Measurements from ENCODE around the gene DMRTC2. TPM values are rescaled to one million over a fixed set of nuclear protein-coding genes. Genes with fewer than 3 reads are reported as not detected.

The DMRTC2 gene
- total and polyA plus RNA-seq, 9 of the 15 experiments (the other 6 are each of a cell fraction or from before 2014, with no cell fraction given), result 0.03 TPM; not detected in 8

DNA sequence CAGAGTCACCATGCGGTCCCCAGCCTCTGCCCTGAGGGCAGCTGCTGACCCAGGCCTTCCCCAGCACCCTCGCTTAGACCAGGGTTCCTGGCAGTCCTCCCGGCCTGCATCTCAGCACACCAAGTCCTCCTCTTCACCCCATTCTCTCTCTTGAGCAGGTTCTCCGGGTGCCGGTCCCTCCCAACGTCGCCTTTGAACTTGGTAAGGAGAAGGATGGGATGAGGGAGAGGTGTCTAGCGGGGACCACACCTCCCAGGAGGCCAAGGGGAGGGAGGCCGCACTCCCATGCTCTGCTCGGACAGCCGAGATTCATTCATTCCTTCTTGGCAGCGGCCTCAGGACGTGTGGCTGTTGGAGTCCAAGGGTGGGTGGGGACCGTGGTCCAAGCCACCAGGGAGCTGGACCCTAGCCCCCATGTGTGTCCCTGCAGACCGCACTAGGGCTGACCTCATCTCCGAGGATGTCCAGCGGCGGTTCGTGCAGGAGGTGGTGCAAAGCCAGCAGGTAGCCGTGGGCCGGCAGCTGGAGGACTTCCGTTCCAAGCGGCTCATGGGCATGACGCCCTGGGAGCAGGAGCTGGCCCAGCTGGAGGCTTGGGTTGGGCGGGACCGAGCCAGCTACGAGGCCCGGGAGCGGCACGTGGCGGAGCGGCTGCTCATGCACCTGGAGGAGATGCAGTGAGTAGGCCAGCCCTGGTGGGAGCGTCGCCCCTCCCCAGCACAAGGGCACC lies 47.5 kb downstream of the DMRTC2 start:
- intact Hi-C loops (cut with micrococcal nuclease) (no loop called here), in situ Hi-C loops (cut with MboI) (no loop called here)
- Histone ChIP-seq H3K9me1 (ENCODE audit: control insufficient read depth, insufficient read depth, low read length) (no peaks in the 10 kb centered on the region), H3K9me3 (replicated peaks; ENCODE audit: control insufficient read depth, insufficient read depth, low read depth, low read length) (no peaks in the 10 kb centered on the region), H2AFZ (ENCODE audit: low read depth, low read length) (no peak overlapping the region), H3K4me2 (ENCODE audit: insufficient read depth, low read length) (no peak overlapping the region), H3K9ac (ENCODE audit: insufficient read depth in 1 of 2, low read depth in 2 of 2, low read length in 2 of 2) (peak overlapping the region in 1 of 2 experiments; percentile 53; a peak in 2 of 4 replicates), H4K20me1 (replicated peaks; ENCODE audit: control insufficient read depth, insufficient read depth, low read length) (0 out of 2 replicates have a peak, but pooled peaks cover 4% of the 10 kb centered on the region), H3K79me2 (ENCODE audit: control insufficient read depth, insufficient read depth, low read length) (peaks cover 2% of the 10 kb centered on the region; the same call in 1 of the 3 replicates), H3K36me3 (ENCODE audit: control insufficient read depth, insufficient read depth, low read length) (peaks cover 75% of the 10 kb centered on the region; the same call in 2 of the 3 replicates), H3K4me3 (no peak overlapping the region), H3K4me1 (replicated peaks in 1 of 2; ENCODE audit: control insufficient read depth in 2 of 2, insufficient read depth in 2 of 2, low read length in 2 of 2) (peaks cover 0 to 25% of the 10 kb centered on the region in 2 experiments; a peak in 2 of 5 replicates), H3K27me3 (ENCODE audit: control insufficient read depth in 2 of 2, insufficient read depth in 2 of 2, low read length in 2 of 2) (no peaks in the 10 kb centered on the region), H3K27ac (ENCODE audit: extremely low read depth, low read depth, low read length) (no peak overlapping the region)
- TF ChIP-seq SUPT5H (IDR thresholded peaks at IDR 0.05) (0 out of 2 replicates have a peak, but pooled peaks have one; percentile 17), MTA2 (IDR thresholded peaks at IDR 0.05; ENCODE audit: low read depth) (no peak), ETV5 (CRISPR knock-in tag; IDR thresholded peaks at IDR 0.05; ENCODE audit: low read depth) (no peak), TAF7 (tag; IDR thresholded peaks at IDR 0.05) (no peak), RBFOX2 (IDR thresholded peaks at IDR 0.05; ENCODE audit: low read depth, low read length) (peak; percentile 55; the same call in 1 of the 2 replicates), ZNF316 (IDR thresholded peaks at IDR 0.05) (no peak), POLR2G (IDR thresholded peaks at IDR 0.05; ENCODE audit: low read depth, low read length) (peak; percentile 74)
- TF ChIP-seq, protein P1, sequence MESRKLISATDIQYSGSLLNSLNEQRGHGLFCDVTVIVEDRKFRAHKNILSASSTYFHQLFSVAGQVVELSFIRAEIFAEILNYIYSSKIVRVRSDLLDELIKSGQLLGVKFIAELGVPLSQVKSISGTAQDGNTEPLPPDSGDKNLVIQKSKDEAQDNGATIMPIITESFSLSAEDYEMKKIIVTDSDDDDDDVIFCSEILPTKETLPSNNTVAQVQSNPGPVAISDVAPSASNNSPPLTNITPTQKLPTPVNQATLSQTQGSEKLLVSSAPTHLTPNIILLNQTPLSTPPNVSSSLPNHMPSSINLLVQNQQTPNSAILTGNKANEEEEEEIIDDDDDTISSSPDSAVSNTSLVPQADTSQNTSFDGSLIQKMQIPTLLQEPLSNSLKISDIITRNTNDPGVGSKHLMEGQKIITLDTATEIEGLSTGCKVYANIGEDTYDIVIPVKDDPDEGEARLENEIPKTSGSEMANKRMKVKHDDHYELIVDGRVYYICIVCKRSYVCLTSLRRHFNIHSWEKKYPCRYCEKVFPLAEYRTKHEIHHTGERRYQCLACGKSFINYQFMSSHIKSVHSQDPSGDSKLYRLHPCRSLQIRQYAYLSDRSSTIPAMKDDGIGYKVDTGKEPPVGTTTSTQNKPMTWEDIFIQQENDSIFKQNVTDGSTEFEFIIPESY (CRISPR knock-in tag; IDR thresholded peaks at IDR 0.05), result peak; percentile 49; the same call in 1 of the 2 replicates
- TF ChIP-seq, protein P2, sequence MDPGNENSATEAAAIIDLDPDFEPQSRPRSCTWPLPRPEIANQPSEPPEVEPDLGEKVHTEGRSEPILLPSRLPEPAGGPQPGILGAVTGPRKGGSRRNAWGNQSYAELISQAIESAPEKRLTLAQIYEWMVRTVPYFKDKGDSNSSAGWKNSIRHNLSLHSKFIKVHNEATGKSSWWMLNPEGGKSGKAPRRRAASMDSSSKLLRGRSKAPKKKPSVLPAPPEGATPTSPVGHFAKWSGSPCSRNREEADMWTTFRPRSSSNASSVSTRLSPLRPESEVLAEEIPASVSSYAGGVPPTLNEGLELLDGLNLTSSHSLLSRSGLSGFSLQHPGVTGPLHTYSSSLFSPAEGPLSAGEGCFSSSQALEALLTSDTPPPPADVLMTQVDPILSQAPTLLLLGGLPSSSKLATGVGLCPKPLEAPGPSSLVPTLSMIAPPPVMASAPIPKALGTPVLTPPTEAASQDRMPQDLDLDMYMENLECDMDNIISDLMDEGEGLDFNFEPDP (CRISPR knock-in tag; IDR thresholded peaks at IDR 0.05), result no peak
- FAIRE-seq (no peak), DNase-seq (ENCODE audit: extremely low read depth in 1 of 4, low spot score in 3 of 4) (no peak), ATAC-seq (no peak; the same call in 2 of the 3 replicates)
- WGBS (ENCODE audit: insufficient coverage, low coverage, missing lambda C conversion rate), result 91% methylated on average over 27 of the region's 34 CpGs
- no TSS peak for BruUV-seq (replicated peaks)
- CTCF ChIA-PET (ENCODE audit: low intra/inter-chr PET ratio), result no interaction called here
- POLR2A ChIA-PET, result interaction anchor here (0.7 to 2.5 kb wide), 3 partner anchors 9 to 13 kb away, joined by 3 to 11 read pairs (median 3); no protein-coding TSS in a partner anchor
